ENCODE measurements around the gene NR1D2.
"Not testable (repeated sequence)": the region's sequence is repeated elsewhere in the genome, so short reads cannot be mapped to it uniquely, and the experiment has no call there.

NR1D2 gene

DNA sequence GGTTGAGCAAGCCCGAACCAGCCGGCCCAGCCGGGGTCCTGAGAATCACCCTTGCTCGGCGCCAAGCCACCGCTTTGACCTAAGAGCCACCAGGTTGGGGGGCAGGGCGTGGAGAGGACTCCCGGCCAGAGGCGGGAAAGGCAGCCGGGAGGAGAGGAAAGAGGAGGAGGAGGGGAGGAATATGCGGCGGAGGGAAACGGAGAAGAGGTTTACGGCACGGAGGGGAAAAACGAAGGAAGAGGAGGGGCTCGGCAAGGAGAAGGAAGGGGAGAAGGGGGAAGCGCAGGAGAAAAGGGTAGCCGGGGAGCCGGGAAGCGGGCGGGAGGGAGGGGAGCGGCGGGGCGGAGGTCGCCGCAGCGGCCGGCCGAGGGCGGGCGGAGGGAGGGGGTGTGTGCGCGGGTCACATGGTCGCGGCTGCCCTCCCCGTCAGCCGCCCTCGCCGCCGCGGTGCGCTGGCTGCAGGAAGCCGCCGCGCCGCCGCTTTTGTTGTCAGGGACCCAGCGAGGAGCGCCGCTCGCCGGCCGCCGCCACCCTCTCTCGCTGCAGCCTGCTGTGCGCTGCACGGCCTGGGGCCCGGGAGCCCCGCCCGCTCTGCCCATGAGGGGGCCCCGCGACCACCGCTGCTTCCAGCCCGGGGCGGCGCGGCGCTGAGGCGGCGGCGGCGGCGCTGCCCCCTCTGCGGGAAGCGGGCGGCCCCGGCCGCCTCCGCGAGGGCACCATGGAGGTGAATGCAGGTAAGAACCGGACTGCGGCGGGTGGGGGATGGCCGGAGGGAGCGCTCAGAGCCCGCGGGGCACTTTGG, at the start of gene NR1D2:
TSS of gene NR1D2 (plus strand) at position 426 of the 802 bp plus-strand sequence. CDS start at position 719, 293 bp downstream.
- peak; percentile 66 for DNase-seq (ENCODE audit: low read depth)

DNA sequence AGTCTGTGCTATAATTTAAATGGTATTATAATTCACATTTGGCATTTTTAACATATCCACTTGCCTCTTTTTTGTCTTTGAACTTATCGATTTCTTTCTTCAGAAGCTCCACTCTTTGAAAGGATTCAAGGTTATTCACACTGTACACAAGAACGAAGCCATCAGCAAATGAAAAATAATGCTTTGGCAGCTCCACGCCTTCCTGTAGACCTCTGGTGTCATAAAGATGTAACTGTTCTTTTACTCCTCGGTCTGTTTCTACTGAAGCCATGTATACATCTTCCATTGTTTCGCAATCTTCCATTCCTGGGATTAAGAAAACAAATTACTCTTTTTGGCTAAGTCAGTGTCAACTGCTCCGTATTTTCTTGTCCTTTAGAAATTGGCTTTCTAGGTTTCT, 44.3 kb upstream of the NR1D2 start:
- no peak for DNase-seq (ENCODE audit: low read depth)

DNA sequence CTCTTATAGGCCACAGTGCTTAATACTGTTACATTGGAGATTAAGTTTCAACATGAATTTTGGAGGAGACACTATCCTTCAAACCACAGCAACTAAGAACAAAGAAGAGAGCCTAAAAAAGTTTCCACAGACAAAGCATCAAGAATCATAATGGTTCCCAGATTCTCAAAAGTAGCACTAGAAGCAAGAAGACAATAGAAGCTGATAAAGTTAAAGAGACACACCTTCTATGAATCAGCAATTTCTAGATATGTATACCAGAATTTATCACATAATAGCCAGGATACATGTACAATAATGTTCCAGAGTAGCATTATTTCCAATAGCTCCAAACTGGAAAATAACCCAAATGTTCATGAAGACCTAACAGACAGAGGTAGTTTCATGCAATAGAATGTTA, 40.5 kb upstream of the NR1D2 start:
- DNase-seq (ENCODE audit: low read depth) = no peak

DNA sequence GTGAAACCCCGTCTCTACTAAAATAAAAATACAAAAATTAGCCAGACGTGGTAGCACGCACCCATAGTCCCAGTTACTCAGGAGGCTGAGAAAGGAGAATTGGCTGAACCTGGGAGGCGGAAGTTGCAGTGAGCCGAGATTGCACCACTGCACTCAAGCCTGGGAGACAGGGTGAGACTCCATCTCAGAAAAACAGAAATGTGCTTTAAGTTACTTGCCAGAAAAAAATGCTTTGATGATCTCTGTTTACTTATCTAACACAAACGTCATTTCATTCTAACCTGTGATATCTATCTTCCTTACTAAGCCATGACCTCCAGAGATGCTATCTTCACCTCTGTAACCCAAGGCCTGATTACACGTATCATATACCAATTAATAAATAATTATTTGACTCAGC, 35.7 kb upstream of the NR1D2 start:
- no peak for DNase-seq (ENCODE audit: low read depth)

DNA sequence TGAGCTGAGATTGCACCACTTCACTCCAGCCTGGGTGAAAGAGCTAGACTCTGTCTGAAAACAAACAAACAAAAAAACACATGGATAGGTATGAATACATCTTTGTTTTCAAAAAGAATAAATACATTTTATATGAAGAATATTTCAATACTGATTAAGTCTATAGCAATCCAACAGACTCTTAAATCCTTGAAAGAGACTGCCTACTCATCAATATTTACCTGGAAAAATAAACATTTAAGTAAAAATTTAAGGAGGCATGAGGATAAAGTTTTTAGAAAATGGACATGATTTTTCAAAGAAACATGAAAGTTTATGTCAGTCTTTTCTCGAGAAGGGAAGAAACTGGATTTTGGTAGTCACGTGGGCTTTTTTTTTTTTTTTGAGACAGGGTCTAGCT, 33.7 kb upstream of the NR1D2 start:
- no peak for DNase-seq (ENCODE audit: low read depth)

DNA sequence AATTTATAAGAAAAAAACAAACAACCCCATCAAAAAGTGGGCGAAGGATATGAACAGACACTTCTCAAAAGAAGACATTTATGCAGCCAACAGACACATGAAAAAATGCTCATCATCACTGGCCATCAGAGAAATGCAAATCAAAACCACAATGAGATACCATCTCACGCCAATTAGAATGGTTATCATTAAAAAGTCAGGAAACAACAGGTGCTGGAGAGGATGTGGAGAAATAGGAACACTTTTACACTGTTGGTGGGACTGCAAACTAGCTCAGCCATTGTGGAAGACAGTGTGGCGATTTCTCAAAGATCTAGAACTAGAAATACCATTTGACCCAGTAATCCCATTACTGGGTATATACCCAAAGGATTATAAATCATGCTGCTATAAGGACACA, 32.8 kb upstream of the NR1D2 start:
- DNase-seq (ENCODE audit: low read depth) = not testable (repeated sequence)

DNA sequence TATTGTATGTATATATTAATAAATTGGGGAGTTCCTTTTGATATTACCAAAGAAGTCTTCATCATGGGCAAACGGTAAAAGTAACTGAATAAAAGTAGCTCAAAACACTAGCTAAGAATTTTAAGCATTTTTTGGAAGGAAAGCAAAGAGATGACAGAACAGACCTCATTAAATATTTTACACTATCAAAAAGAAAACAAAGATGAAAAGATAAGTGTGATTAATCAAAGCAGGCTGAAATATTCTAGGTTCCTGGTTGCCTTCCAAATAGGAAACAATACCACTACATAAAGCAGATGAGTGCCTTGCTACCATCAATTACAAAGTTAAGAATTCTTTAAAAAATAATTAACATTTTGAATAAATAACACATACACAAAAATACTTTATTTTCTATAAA, 31.9 kb upstream of the NR1D2 start:
- DNase-seq (ENCODE audit: low read depth) = no peak

DNA sequence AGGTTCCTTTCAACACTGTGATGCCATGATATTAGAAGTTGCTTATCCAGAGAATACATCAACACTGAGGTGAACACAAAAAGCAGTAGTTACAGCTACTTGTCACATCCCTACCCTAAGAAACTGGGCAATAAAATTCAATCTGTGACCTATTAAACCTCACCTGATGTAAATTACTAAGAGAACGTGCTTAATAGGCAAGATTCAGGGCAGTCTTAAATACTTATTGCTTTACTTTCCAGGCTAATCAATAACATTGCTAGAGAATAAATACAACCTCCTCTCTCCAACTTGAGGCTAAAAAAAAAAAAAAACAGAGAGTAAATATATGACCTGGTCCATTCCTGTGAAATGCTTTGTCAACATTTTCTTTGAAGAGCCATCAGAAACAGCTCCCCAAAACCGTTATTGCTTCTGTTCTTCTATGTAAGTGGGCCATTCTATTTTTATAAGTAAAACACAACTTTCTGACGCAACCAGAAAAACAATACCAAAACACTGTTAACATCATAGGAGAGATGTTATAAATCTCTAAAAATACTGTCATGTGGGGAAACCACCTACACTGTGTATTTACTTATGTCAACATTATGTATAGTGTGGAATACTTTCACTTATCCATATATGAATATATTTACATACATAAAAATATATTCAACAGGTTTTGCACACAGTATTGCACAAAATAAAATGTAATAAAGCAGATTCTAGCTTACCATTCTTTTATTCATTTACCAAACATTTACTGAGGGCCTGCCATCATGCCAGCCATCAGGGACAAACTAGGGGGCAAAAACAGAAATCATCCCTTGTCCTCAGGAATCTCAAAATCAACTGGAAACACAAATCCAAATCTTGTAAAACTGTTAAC, 31.0 kb upstream of the NR1D2 start:
- DNase-seq (ENCODE audit: low read depth) = no peak

DNA sequence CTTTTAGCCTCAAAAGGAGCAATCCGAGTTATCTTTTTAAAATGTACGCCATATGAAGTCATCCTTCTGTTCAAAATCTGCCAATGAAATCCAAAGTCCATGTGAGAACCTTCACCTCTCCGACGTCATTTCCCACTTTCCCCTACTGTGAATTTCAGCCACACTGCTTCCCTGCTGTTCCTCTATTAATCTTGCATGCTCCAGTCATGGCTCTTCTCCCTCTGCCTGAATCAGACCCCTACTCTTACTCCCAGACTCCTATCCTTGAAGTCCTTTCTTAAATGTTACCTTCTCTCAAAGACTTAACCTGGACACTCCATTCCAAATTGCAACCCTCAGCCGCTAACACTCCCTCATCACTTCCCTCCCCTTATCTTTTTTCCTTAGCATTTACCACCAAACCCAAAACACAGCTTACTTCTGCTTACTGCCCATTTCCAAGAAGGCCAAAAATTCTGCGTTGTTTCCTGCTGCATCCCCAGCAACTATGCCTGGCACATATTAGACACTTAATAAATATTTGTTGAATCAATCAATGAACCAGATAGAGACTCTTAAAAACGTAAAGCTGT, 29.5 kb upstream of the NR1D2 start:
- no peak for DNase-seq (ENCODE audit: low read depth)

DNA sequence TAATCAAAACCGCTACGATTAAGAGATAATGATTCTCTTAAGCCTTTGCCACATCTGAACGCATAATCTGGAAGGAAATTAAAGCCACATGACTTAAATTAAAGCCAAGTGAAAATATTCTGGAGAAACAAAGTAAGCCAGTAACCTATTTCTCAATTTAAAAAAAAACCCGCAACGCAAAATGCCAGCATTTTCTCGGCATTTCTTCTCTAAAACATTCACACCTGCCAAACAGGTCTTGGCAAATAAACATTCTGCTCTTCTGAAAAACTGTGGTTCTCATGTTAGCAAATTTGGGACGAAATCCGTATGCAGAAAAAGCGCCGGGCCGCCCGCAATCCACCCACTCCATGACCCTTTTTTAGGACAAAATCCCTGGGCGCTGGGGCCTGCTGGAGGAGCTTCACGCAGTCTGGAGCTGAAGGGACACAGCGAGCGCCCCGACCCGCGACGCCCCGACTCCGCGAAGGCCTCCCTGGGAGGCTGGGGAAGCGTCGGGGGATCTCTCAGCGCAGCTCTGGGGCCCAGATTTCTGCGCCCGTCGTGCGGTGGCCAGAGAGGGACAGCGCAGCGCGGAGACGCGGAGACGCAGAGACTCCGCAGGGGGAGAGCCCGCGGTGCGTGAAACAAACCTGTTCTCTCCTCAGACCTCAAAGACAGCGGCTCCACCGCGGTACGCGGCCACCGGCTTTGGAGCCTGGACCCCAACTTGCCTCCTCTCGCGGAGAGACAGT, 28.8 kb upstream of the NR1D2 start:
- DNase-seq (ENCODE audit: low read depth) = no peak

DNA sequence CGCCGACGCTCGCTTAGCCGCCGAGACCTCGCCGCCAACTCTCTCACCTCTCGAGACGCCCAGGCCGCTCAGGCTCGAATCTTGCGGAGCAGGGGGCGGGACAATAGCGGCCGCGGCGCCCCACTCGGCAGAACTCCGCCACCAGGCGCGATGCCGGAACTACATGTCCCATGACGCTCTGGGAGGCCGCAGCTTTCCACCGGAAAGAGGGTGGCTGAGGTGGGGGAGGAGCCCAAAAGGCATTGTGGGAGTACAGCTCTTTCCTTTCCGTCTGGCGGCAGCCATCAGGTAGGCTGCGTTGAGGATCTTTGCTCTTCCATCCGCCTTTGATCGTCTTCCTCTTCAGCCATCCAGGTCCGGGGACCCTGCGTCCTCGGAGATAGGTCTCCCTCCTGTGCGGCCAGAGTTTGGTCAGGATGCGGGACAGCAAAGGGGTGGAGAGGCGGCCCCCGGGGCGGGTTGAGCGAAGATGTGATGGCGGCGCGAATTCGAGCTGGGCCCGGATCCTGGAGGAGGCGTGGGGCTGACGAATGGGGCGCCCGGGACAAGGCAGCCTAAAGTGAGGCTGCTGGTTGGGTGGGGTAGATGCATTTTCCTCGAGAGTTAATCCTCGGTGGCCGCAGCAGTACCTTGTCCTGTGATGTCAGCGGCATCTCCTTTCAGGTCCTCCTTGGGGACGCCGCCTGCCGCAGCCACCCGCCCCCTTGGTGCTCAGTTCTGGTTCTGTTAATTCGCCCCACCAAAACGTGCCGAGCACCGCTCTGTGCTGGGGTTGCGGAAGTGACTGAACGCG, 28.0 kb upstream of the NR1D2 start, which contains the start of the genes NKIRAS1 and RPL15:
TSS of gene NKIRAS1 (minus strand) at position 105 of the 793 bp plus-strand sequence. CDS start 6,086 bp downstream, outside the sequence.
TSS of gene RPL15 (plus strand) at position 247 of the 793 bp plus-strand sequence. CDS start 728 bp downstream, outside the sequence.
- peak; percentile 95 for DNase-seq (ENCODE audit: low read depth)

DNA sequence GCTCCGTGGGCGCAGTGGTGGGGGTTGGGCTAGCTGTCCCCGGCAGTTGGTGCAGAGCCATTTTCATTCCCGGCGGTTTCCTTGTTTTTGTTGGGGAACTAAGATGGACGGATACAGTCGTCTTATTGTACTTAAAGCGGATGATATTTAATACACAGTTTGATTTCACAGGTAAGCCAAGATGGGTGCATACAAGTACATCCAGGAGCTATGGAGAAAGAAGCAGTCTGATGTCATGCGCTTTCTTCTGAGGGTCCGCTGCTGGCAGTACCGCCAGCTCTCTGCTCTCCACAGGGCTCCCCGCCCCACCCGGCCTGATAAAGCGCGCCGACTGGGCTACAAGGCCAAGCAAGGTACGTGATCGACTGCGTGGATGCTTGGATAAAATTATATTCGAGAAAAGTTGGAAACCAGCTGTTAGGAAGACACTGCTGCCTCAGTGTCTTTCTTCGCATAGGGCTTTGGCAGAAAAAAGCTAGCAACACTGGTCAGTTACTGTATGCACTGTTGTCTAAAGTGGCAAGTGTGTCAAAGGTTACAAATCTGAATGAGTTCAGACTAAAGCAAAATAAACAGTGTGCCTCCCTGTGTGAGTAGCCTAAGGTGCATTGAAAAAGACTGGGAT, 27.3 kb upstream of the NR1D2 start:
- DNase-seq (ENCODE audit: low read depth) = not testable (repeated sequence)

DNA sequence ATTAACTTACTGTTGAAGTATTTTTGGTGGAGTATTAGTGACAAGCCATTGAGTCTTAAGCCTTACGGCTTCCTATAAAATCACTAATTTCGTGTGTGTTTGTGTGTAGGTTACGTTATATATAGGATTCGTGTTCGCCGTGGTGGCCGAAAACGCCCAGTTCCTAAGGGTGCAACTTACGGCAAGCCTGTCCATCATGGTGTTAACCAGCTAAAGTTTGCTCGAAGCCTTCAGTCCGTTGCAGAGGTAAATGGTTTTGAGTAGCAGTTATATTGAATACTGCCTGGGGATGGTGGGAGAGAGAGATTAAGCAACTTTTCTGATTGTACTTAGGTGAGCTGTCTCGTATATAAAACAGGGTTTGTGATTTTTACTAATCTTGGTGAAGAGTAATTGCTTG, 26.8 kb upstream of the NR1D2 start:
- not testable (repeated sequence) for DNase-seq (ENCODE audit: low read depth)

DNA sequence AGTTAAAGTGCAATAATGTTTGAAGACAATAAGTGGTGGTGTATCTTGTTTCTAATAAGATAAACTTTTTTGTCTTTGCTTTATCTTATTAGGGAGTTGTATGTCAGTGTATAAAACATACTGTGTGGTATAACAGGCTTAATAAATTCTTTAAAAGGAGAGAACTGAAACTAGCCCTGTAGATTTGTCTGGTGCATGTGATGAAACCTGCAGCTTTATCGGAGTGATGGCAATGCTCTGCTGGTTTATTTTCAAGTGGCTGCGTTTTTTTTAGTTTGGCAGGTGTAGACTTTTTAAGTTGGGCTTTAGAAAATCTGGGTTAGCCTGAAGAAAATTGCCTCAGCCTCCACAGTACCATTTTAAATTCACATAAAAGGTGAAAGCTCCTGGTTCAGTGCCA, 25.5 kb upstream of the NR1D2 start:
- DNase-seq (ENCODE audit: low read depth) = no peak

DNA sequence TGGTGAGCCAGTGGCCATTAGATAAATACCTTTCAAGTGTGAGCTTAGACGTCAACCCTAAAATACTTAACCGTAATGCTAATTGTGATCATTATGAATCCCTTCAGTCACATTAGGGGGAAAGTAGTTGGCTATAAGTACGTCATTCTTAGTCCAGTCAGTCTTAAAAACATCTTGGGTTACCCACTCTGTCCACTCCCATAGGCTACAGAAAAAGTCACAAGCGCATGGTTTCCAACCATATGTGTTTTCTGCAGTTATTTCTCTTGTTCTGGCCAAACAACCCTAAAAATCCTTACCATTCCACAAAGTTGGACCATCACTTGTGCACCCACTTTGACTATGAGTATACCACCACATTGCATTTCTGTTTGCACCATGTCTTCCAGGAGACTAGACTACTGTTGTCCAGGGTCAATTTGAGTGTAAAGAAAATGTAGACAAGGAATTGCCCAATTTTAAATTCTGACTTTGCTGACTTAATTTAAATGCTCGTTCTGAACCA, 24.9 kb upstream of the NR1D2 start:
- DNase-seq (ENCODE audit: low read depth) = no peak

DNA sequence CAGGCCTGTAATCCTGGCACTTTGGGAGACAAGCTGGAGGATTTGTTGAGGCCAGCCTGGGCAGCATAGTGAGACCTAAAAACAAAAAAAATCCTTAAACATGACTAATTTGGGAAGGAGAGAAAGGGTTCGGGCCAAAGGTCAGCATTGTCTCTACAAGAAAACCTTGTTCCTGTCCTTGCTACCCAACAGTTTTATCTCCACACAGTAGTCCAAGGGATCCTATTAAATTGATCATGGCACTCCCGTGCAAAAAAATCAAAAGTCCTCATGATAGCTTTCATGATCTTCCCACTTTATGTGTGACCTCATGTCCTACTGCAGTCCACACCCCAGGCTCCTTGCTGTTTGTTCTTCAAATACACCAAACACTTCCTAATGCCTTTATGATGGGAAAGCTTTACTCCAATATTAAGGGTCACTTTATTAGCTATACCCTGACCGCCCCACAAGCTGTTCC, 24.0 kb upstream of the NR1D2 start:
- DNase-seq (ENCODE audit: low read depth) = no peak

DNA sequence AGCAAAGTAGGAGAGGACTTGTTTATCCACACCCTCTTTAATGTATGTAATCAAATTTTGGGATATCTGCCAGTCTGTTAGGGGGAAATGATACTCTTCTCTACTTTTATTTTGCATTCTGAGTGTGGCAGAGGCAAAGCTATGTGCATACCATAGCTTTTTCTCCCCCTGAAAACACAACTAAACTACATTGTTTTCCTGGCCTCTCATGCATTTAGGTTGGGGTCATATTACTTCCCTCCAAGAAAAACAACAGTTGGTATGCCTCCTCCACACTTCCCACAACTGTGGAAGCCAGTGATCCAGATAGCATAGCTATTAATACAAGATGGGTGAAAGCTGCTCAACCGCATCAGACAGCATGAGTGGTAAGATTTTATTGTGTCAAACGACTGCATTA, 21.3 kb upstream of the NR1D2 start:
- DNase-seq (ENCODE audit: low read depth) = no peak

DNA sequence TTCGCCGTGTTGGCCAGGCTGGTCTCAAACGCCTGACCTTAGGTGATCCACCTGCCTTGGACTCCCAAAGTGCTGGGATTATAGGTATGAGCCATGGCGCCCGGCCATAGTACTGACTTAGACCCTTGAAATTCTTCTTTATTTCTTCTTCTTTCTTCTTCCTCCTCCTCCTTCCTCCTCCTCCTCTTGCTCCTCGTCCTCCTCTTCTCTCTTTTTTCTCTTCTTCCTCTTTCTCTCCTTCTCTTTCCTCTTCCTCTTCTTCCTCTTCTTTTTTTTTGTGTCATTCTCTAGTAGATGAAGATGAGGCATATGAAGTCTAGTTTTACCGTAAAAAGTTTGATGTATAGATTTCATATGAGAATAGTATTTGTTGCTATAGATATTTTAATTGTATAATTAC, 18.8 kb upstream of the NR1D2 start:
- DNase-seq (ENCODE audit: low read depth) = no peak

DNA sequence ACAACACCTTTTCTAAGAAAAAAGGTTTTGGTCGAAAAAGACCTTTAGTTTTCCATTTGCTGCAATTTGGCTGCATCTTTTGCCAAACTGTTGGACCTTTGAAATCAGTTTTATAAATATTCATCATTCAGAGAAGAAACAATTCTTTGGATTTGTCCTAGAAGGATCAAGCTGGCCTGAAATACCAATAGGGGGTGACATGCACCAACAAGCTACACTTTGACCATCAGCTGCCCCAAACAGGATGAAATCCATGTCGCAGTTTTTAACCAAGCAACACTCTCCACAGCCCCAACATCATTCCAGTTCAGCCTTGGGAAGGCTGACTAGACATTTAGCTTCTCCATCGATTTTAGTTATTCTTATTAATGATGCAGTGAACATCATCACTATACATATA, 18.4 kb upstream of the NR1D2 start:
- DNase-seq (ENCODE audit: low read depth) = no peak

DNA sequence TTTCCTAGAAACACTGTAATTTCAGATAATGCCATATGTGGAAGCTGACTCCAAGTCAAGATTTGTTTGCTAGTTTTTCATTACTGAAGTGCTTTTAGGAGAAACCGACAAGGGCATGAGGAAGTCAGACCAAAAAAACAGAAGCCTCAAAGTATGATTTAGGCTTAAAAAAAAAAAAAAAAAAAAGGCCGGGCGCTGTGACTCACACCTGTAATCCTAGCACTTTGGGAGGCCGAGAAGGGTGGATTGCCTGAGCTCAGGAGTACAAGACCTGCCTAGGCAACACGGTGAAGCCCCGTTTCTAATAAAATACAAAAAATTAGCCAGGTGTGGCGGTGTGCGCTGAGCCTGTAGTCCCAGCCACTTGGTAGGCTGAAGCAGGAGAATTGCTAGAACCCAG, 16.6 kb upstream of the NR1D2 start:
- no peak for DNase-seq (ENCODE audit: low read depth)

All from stimulated activated CD8-positive, alpha-beta memory T cell treated with anti-CD3 and anti-CD28 coated beads, Interleukin-12 subunit alpha, Interleukin-12 subunit beta, amount 100 ng/mL, for 4 hours (primary cell).